Measurements from ENCODE around the gene ENOX2.

DNA sequence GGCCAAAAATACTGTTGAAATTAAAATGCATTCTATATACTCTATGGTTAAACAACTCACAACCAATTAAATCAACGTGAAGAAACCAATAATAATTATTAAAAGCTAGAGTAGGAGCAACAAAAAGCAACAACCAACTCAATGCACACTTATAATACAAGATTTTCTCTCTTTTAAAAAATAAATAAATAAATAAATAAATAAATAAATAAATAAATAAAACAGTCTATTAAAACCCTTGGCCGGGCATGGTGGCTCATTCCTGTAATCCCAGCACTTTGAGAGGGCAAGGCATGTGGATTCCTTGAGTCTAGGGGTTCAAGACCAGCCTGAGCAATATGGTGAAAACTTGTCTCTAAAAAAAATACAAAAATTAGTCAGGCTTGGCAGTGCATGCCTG lies 62.7 kb downstream of the ENOX2 start:
- TF ChIP-seq POLR2A (IDR thresholded peaks at IDR 0.05; ENCODE audit: low read depth, low read length) (no peak), TAF1 (IDR thresholded peaks at IDR 0.05; ENCODE audit: borderline replicate concordance, low read depth, low read length) (no peak)
